Fibroblast of pulmonary artery (primary cell): ENCODE data around the gene DUOXA2.
A peak's percentile ranks its signal among the peaks of the same experiment; 100 is the strongest.

ENCODE experiments used
- DNase-seq: peaks from one replicate; pipeline ENCODE4 v3.0.0-alpha.2; 2010; ENCODE audit warnings: low read depth
- H3K4me3 ChIP-seq: replicated peaks from 2 replicates; pipeline ENCODE4 v1.5.1; 2011; ENCODE audit warnings: low read depth, mild to moderate bottlenecking, control low read depth, low read length, moderate library complexity
- CTCF ChIP-seq: IDR thresholded peaks from 2 replicates; pipeline ENCODE4 v1.5.1; 2011; ENCODE audit warnings: mild to moderate bottlenecking, control low read depth, low read length, inconsistent platforms; ENCODE audit errors: missing control alignments

Gene DUOXA2

GRCh38 chr15:45166834-45167630 lies 52.9 kb downstream of the DUOXA2 start:
- peak overlapping the region; percentile 62 for H3K4me3 ChIP-seq
- peak; percentile 83 for DNase-seq
- peak; percentile 62 for TF ChIP-seq CTCF

GRCh38 chr15:45167631-45168205 lies 53.6 kb downstream of the DUOXA2 start:
- TF ChIP-seq CTCF: no peak
- no peak for DNase-seq
- H3K4me3 ChIP-seq: peak overlapping the region; percentile 62
